H1 (cell line): Measurements from ENCODE around the gene IRF5. TPM values are rescaled to one million over a fixed set of nuclear protein-coding genes. Genes with fewer than 3 reads are reported as not detected.

Experiments
- CTCF ChIA-PET: fragments of 300-600 bp; sonication (Branson Sonifier 250); formaldehyde crosslinking; loops from one replicate; lab custom pipeline; 2021; ENCODE audit not compliant: partially characterized antibody; lab: Charles Lee
- POLR2A ChIA-PET: fragments of 300-600 bp; sonication (Branson Sonifier 250); formaldehyde crosslinking; loops from one replicate; lab custom pipeline; 2021; ENCODE audit warnings: inconsistent platforms; ENCODE audit not compliant: partially characterized antibody; lab: Charles Lee
- DNase-seq, 2 experiments: peaks; one replicate each; pipeline versions ENCODE4 v3.0.0 to v3.0.0-alpha.2; 2010 to 2022; ENCODE audit warnings: low spot score in 2 of 2, low read depth in 1 of 2, mixed read lengths in 1 of 2
- FAIRE-seq: peaks from 2 replicates; lab custom pipeline; 2011; peaks lifted over from hg19 to GRCh38; lab: Jason Lieb, UNC
- H2AFZ ChIP-seq: 2 replicates; pipeline ENCODE4 v1.8.1; 2012; ENCODE audit warnings: low read length, inconsistent platforms
- H2AK5ac ChIP-seq: 2 replicates; pipeline ENCODE4 v1.6.1; 2013; ENCODE audit warnings: low read depth, low read length
- H2BK120ac ChIP-seq: replicated peaks from 2 replicates; pipeline ENCODE3; 2013; ENCODE audit warnings: low read depth, low read length, inconsistent platforms
- H2BK12ac ChIP-seq: 2 replicates; pipeline ENCODE4 v1.6.1; 2013; ENCODE audit warnings: low read depth, low read length
- H2BK15ac ChIP-seq: 2 replicates; pipeline ENCODE4 v1.6.1; 2013; ENCODE audit warnings: low read length
- H2BK20ac ChIP-seq: 2 replicates; pipeline ENCODE4 v1.6.1; 2013; ENCODE audit warnings: low read length
- H2BK5ac ChIP-seq: 2 replicates; pipeline ENCODE4 v1.6.1; 2013; ENCODE audit warnings: low read depth, low read length
- H3K14ac ChIP-seq: 2 replicates; pipeline ENCODE4 v1.6.1; 2013; ENCODE audit warnings: inconsistent platforms; ENCODE audit not compliant: insufficient read length
- H3K18ac ChIP-seq: 2 replicates; pipeline ENCODE4 v1.6.1; 2013; ENCODE audit warnings: low read length; ENCODE audit errors: extremely low read depth
- H3K23ac ChIP-seq: 2 replicates; pipeline ENCODE4 v1.6.1; 2013; ENCODE audit warnings: inconsistent platforms; ENCODE audit not compliant: insufficient read length
- H3K23me2 ChIP-seq: 2 replicates; pipeline ENCODE4 v1.6.1; 2013; ENCODE audit warnings: low read depth, low read length
- H3K27ac ChIP-seq: 2 replicates; pipeline ENCODE4 v1.6.1; 2011; ENCODE audit warnings: low read depth, low read length, inconsistent platforms
- H3K27me3 ChIP-seq, 4 experiments: replicated peaks in 1 of 4; 1 replicate in 1 of 4; 2 replicates in 3 of 4; pipeline versions ENCODE4 v1.6.1 to v1.8.1; 2011 to 2013; ENCODE audit warnings: low read length in 3 of 4, mild to moderate bottlenecking in 3 of 4, inconsistent platforms in 2 of 4, mixed read lengths in 2 of 4, moderate library complexity in 1 of 4; ENCODE audit not compliant: control insufficient read depth in 3 of 4, insufficient read depth in 3 of 4; ENCODE audit errors: extremely low read depth in 1 of 4
- H3K36me3 ChIP-seq, 4 experiments: 2 replicates each; pipeline versions ENCODE4 v1.6.1 to v1.8.1; 2011 to 2013; ENCODE audit warnings: mild to moderate bottlenecking in 4 of 4, low read length in 3 of 4, moderate library complexity in 2 of 4, control low read depth in 1 of 4, inconsistent platforms in 1 of 4; ENCODE audit not compliant: insufficient read depth in 4 of 4, control insufficient read depth in 2 of 4
- H3K4ac ChIP-seq: replicated peaks from 2 replicates; pipeline ENCODE3; 2013; ENCODE audit warnings: low read length, low read depth, mixed read lengths, inconsistent platforms; ENCODE audit not compliant: insufficient read length
- H3K4me1 ChIP-seq, 4 experiments: replicated peaks in 1 of 4; 1 replicate in 1 of 4; 2 replicates in 3 of 4; pipeline versions ENCODE4 v1.6.1 to v1.8.1; 2011 to 2013; ENCODE audit warnings: low read length in 3 of 4, inconsistent platforms in 2 of 4, mixed read lengths in 1 of 4; ENCODE audit not compliant: insufficient read depth in 4 of 4, control insufficient read depth in 3 of 4
- H3K4me2 ChIP-seq, 2 experiments: 2 replicates each; pipeline versions ENCODE4 v1.6.1 to v1.8.1; 2011 to 2013; ENCODE audit warnings: low read depth in 2 of 2, low read length in 2 of 2, control low read depth in 1 of 2, inconsistent platforms in 1 of 2, mild to moderate bottlenecking in 1 of 2; ENCODE audit not compliant: insufficient read depth in 1 of 2
- H3K4me3 ChIP-seq, 4 experiments: fragments of 200-600, 300-600 bp in 1 of 4; sonication (generic), shearing (Covaris generic), sonication (Bioruptor Twin) in 1 of 4; 2 replicates each; pipeline versions ENCODE4 v1.5.1 to v1.8.1; 2011 to 2016; ENCODE audit warnings: low read length in 4 of 4, low read depth in 3 of 4, control low read depth in 2 of 4, inconsistent platforms in 2 of 4, mild to moderate bottlenecking in 2 of 4, mixed read lengths in 1 of 4, moderate library complexity in 1 of 4; ENCODE audit not compliant: insufficient read depth in 2 of 4; ENCODE audit errors: extremely low read depth in 1 of 4
- H3K56ac ChIP-seq: replicated peaks from 2 replicates; pipeline ENCODE3; 2013; ENCODE audit warnings: low read depth, mild to moderate bottlenecking, mixed read lengths, low read length, inconsistent platforms; ENCODE audit not compliant: insufficient read length
- H3K79me1 ChIP-seq: 2 replicates; pipeline ENCODE4 v1.6.1; 2013; ENCODE audit warnings: low read depth, low read length, control low read depth
- H3K79me2 ChIP-seq, 2 experiments: 2 replicates each; pipeline versions ENCODE4 v1.6.1 to v1.8.1; 2012 to 2013; ENCODE audit warnings: low read length in 2 of 2, mild to moderate bottlenecking in 2 of 2, inconsistent platforms in 1 of 2; ENCODE audit not compliant: insufficient read depth in 2 of 2, control insufficient read depth in 1 of 2
- H3K9ac ChIP-seq, 4 experiments: replicated peaks in 1 of 4; 1 replicate in 1 of 4; 2 replicates in 3 of 4; pipeline versions ENCODE4 v1.6.1 to v1.8.1; 2011 to 2013; ENCODE audit warnings: low read depth in 3 of 4, low read length in 3 of 4, control low read depth in 2 of 4, mild to moderate bottlenecking in 2 of 4, moderate library complexity in 2 of 4, inconsistent platforms in 1 of 4; ENCODE audit errors: extremely low read depth in 1 of 4
- H3K9me3 ChIP-seq, 2 experiments: 2 replicates each; pipeline versions ENCODE4 v1.6.1 to v1.8.1; 2012 to 2013; ENCODE audit warnings: mild to moderate bottlenecking in 2 of 2, moderate library complexity in 2 of 2, control low read depth in 1 of 2, inconsistent platforms in 1 of 2, low read depth in 1 of 2, low read length in 1 of 2, mixed read lengths in 1 of 2; ENCODE audit not compliant: insufficient read depth in 2 of 2
- H4K20me1 ChIP-seq, 2 experiments: replicated peaks in 1 of 2; 2 replicates each; pipeline versions ENCODE3 to v1.8.1; 2011 to 2013; ENCODE audit warnings: inconsistent platforms in 2 of 2, low read length in 2 of 2, mild to moderate bottlenecking in 1 of 2; ENCODE audit not compliant: insufficient read depth in 2 of 2, control insufficient read depth in 1 of 2
- H4K5ac ChIP-seq: 2 replicates; pipeline ENCODE4 v1.6.1; 2013; ENCODE audit warnings: low read length, low read depth, mixed read lengths, inconsistent platforms; ENCODE audit not compliant: insufficient read length
- H4K8ac ChIP-seq: 2 replicates; pipeline ENCODE4 v1.8.0; 2013; ENCODE audit warnings: mild to moderate bottlenecking, moderate library complexity, low read length, inconsistent platforms; ENCODE audit not compliant: insufficient read depth; ENCODE audit errors: extremely low read depth
- H4K91ac ChIP-seq: replicated peaks from 2 replicates; pipeline ENCODE3; 2013; ENCODE audit warnings: low read length, mixed read lengths, inconsistent platforms; ENCODE audit not compliant: insufficient read length
- TAF7 ChIP-seq: optimal IDR thresholded peaks from 2 replicates; pipeline ENCODE3; 2011; ENCODE audit warnings: low read depth, mild to moderate bottlenecking, inconsistent platforms, low read length, moderate library complexity, borderline replicate concordance
- WGBS, 2 experiments: shearing (Covaris generic) in 1 of 2; methylation state at CpG; one replicate each; pipeline versions ENCODE4 v1.1.6 to v1.1.7; 2013 to 2015; ENCODE audit warnings: low lambda C conversion rate in 2 of 2, mixed read lengths in 2 of 2, inconsistent platforms in 1 of 2, low coverage in 1 of 2, missing lambda C conversion rate in 1 of 2; ENCODE audit not compliant: insufficient replicate concordance in 2 of 2, insufficient coverage in 1 of 2, insufficient read length in 1 of 2; ENCODE audit errors: extremely low coverage in 1 of 2, missing lambda C conversion rate in 1 of 2; 5-methylcytosine and 5-hydroxymethylcytosine counted together
- polyA plus RNA-seq, 7 experiments: library from polyadenylated mRNA; depleted of rRNA in 3 of 7; stranded (reverse) in 5 of 7; unstranded in 2 of 7; fragments of >200 nt in 5 of 7; fragments of 200-250 nt in 2 of 7; gene quantifications; 1 replicate in 5 of 7; 2 replicates in 1 of 7; 4 replicates in 1 of 7; pipeline versions ENCODE4 v1.2.1 to v1.2.3, GENCODE V29; 2011 to 2013; ENCODE audit warnings: missing spikeins in 2 of 7, mixed read lengths in 2 of 7
- total RNA-seq: library from RNA; stranded (reverse); fragmentation: NEBNext Ultra II Directional; extraction: Animal tissue kit (Norgen Biotek cat#: 25700); gene quantifications from 2 replicates; pipeline ENCODE4 v1.2.1, GENCODE V29; 2021

The IRF5 gene
- total and polyA plus RNA-seq, 2 of the 8 experiments (the other 6 are each of a cell fraction or from before 2014, with no cell fraction given), result 0.28 to 1.1 TPM

DNA sequence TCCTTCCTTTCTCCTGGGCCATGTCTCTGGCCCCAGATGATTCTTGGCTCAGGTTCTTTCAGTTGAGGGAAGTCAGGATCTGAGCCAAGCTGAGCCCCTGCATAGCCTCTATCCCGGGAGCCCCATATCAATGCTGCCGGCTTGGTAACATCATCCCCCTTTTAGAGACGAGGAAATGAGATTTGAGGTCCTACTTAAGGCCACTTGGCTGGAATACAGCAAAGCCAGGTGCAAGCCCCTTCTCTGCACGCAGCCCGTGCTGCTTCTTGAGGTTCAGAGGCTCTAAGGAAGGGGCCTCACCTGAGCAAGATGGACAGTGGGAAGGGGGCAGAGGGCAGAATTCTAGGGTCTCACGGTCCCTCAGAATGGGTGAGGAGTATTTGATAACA, 2.4 kb upstream of the IRF5 start:
- Histone ChIP-seq H3K18ac (no peak overlapping the region), H3K4ac (no peak overlapping the region), H3K56ac (no peak overlapping the region), H3K79me2 (no peaks in the 10 kb centered on the region), H3K14ac (no peak overlapping the region), H3K36me3 (no peaks in the 10 kb centered on the region), H2BK15ac (no peak overlapping the region; the same call in 1 of the 2 replicates), H2BK5ac (no peak overlapping the region), H3K4me3 (no peak overlapping the region), H2AK5ac (no peak overlapping the region), H3K9ac (no peak overlapping the region), H3K23me2 (peaks cover 14% of the 10 kb centered on the region; the same call in 1 of the 2 replicates), H4K8ac (no peak overlapping the region), H2AFZ (no peak overlapping the region), H3K9me3 (no peaks in the 10 kb centered on the region), H3K23ac (no peak overlapping the region), H2BK120ac (no peak overlapping the region), H3K79me1 (no peaks in the 10 kb centered on the region), H4K5ac (no peak overlapping the region), H3K4me2 (no peak overlapping the region), H2BK12ac (no peak overlapping the region), H3K4me1 (peaks cover 0 to 7% (median 3%) of the 10 kb centered on the region in 4 experiments; a peak in 3 of 7 replicates), H3K27me3 (peaks cover 24 to 52% (median 37%) of the 10 kb centered on the region in 4 experiments), H3K27ac (no peak overlapping the region), H4K91ac (no peak overlapping the region), H4K20me1 (peaks cover 0 to 3% of the 10 kb centered on the region in 2 experiments), H2BK20ac (no peak overlapping the region; the same call in 1 of the 2 replicates)
- TF ChIP-seq TAF7, result no peak
- no peak for FAIRE-seq
- WGBS, 2 experiments, result 84% methylated on average over 6 of the region's 6 CpGs; no CpG with 5 or more reads in 1 of the 2 experiments
- ChIA-PET POLR2A (no interaction called here), CTCF (interaction anchor here (0.6 kb wide), 1 partner anchor 71 kb away, joined by 3 read pairs; no protein-coding TSS in a partner anchor)
- DNase-seq, result no peak
